Measurements from ENCODE around the gene OR2V2.
"Not testable (repeated sequence)": the region's sequence is repeated elsewhere in the genome, so short reads cannot be mapped to it uniquely, and the experiment has no call there.

Gene OR2V2

GRCh38 chr5:181146927-181147636, at the start of gene OR2V2:
TSS of gene OR2V2 (plus strand) at chr5:181147586. CDS start at chr5:181154943, 7,357 bp downstream.
- DNase-seq (ENCODE audit: low spot score) = not testable (repeated sequence)

- not testable (repeated sequence) for DNase-seq (ENCODE audit: low spot score)
Observed at GRCh38 chr5:181097759-181098491, 49.5 kb upstream of the OR2V2 start.

GRCh38 chr5:181098762-181099601, 48.4 kb upstream of the OR2V2 start:
- no peak for DNase-seq (ENCODE audit: low spot score)

- DNase-seq (ENCODE audit: low spot score) = no peak
Observed at GRCh38 chr5:181099602-181100086, 47.7 kb upstream of the OR2V2 start.

GRCh38 chr5:181100121-181100875, 47.1 kb upstream of the OR2V2 start:
- DNase-seq (ENCODE audit: low spot score) = peak; percentile 39

- not testable (repeated sequence) for DNase-seq (ENCODE audit: low spot score)
Observed at GRCh38 chr5:181101030-181101641, 46.2 kb upstream of the OR2V2 start.

GRCh38 chr5:181101930-181102674, 45.3 kb upstream of the OR2V2 start:
- DNase-seq (ENCODE audit: low spot score) = not testable (repeated sequence)

GRCh38 chr5:181104259-181104568, 43.2 kb upstream of the OR2V2 start:
- not testable (repeated sequence) for DNase-seq (ENCODE audit: low spot score)

GRCh38 chr5:181104606-181105390, 42.6 kb upstream of the OR2V2 start:
- not testable (repeated sequence) for DNase-seq (ENCODE audit: low spot score)

- DNase-seq (ENCODE audit: low spot score) = no peak
Observed at GRCh38 chr5:181105391-181106025, 41.9 kb upstream of the OR2V2 start.

GRCh38 chr5:181107699-181108098, 39.7 kb upstream of the OR2V2 start:
- DNase-seq (ENCODE audit: low spot score) = no peak

GRCh38 chr5:181108578-181109165, 38.7 kb upstream of the OR2V2 start:
- DNase-seq (ENCODE audit: low spot score) = no peak

GRCh38 chr5:181109489-181110013, 37.8 kb upstream of the OR2V2 start:
- no peak for DNase-seq (ENCODE audit: low spot score)

- DNase-seq (ENCODE audit: low spot score) = no peak
Observed at GRCh38 chr5:181111010-181111409, 36.4 kb upstream of the OR2V2 start.

GRCh38 chr5:181112476-181112875, 34.9 kb upstream of the OR2V2 start:
- DNase-seq (ENCODE audit: low spot score) = no peak

GRCh38 chr5:181113572-181113971, 33.8 kb upstream of the OR2V2 start:
- DNase-seq (ENCODE audit: low spot score) = not testable (repeated sequence)

- no peak for DNase-seq (ENCODE audit: low spot score)
Observed at GRCh38 chr5:181114284-181114843, 33.0 kb upstream of the OR2V2 start.
